H1 (cell line): ENCODE data around the gene SEC62. TPM values are rescaled to one million over a fixed set of nuclear protein-coding genes. Genes with fewer than 3 reads are reported as not detected.

ENCODE experiments used
- CTCF ChIA-PET: fragments of 300-600 bp; sonication (Branson Sonifier 250); formaldehyde crosslinking; loops from one replicate; lab custom pipeline; 2021; ENCODE audit not compliant: partially characterized antibody; lab: Charles Lee
- POLR2A ChIA-PET: fragments of 300-600 bp; sonication (Branson Sonifier 250); formaldehyde crosslinking; loops from one replicate; lab custom pipeline; 2021; ENCODE audit warnings: inconsistent platforms; ENCODE audit not compliant: partially characterized antibody; lab: Charles Lee
- DNase-seq, 2 experiments: peaks; one replicate each; pipeline versions ENCODE4 v3.0.0 to v3.0.0-alpha.2; 2010 to 2022; ENCODE audit warnings: low spot score in 2 of 2, low read depth in 1 of 2, mixed read lengths in 1 of 2
- FAIRE-seq: peaks from 2 replicates; lab custom pipeline; 2011; peaks lifted over from hg19 to GRCh38; lab: Jason Lieb, UNC
- H2AFZ ChIP-seq: 2 replicates; pipeline ENCODE4 v1.8.1; 2012; ENCODE audit warnings: low read length, inconsistent platforms
- H2AK5ac ChIP-seq: 2 replicates; pipeline ENCODE4 v1.6.1; 2013; ENCODE audit warnings: low read depth, low read length
- H2BK120ac ChIP-seq: replicated peaks from 2 replicates; pipeline ENCODE3; 2013; ENCODE audit warnings: low read depth, low read length, inconsistent platforms
- H2BK12ac ChIP-seq: 2 replicates; pipeline ENCODE4 v1.6.1; 2013; ENCODE audit warnings: low read depth, low read length
- H2BK15ac ChIP-seq: 2 replicates; pipeline ENCODE4 v1.6.1; 2013; ENCODE audit warnings: low read length
- H2BK20ac ChIP-seq: 2 replicates; pipeline ENCODE4 v1.6.1; 2013; ENCODE audit warnings: low read length
- H2BK5ac ChIP-seq: 2 replicates; pipeline ENCODE4 v1.6.1; 2013; ENCODE audit warnings: low read depth, low read length
- H3K14ac ChIP-seq: 2 replicates; pipeline ENCODE4 v1.6.1; 2013; ENCODE audit warnings: inconsistent platforms; ENCODE audit not compliant: insufficient read length
- H3K18ac ChIP-seq: 2 replicates; pipeline ENCODE4 v1.6.1; 2013; ENCODE audit warnings: low read length; ENCODE audit errors: extremely low read depth
- H3K23ac ChIP-seq: 2 replicates; pipeline ENCODE4 v1.6.1; 2013; ENCODE audit warnings: inconsistent platforms; ENCODE audit not compliant: insufficient read length
- H3K23me2 ChIP-seq: 2 replicates; pipeline ENCODE4 v1.6.1; 2013; ENCODE audit warnings: low read depth, low read length
- H3K27ac ChIP-seq: 2 replicates; pipeline ENCODE4 v1.6.1; 2011; ENCODE audit warnings: low read depth, low read length, inconsistent platforms
- H3K27me3 ChIP-seq, 4 experiments: replicated peaks in 1 of 4; 1 replicate in 1 of 4; 2 replicates in 3 of 4; pipeline versions ENCODE4 v1.6.1 to v1.8.1; 2011 to 2013; ENCODE audit warnings: low read length in 3 of 4, mild to moderate bottlenecking in 3 of 4, inconsistent platforms in 2 of 4, mixed read lengths in 2 of 4, moderate library complexity in 1 of 4; ENCODE audit not compliant: control insufficient read depth in 3 of 4, insufficient read depth in 3 of 4; ENCODE audit errors: extremely low read depth in 1 of 4
- H3K36me3 ChIP-seq, 4 experiments: 2 replicates each; pipeline versions ENCODE4 v1.6.1 to v1.8.1; 2011 to 2013; ENCODE audit warnings: mild to moderate bottlenecking in 4 of 4, low read length in 3 of 4, moderate library complexity in 2 of 4, control low read depth in 1 of 4, inconsistent platforms in 1 of 4; ENCODE audit not compliant: insufficient read depth in 4 of 4, control insufficient read depth in 2 of 4
- H3K4ac ChIP-seq: replicated peaks from 2 replicates; pipeline ENCODE3; 2013; ENCODE audit warnings: low read length, low read depth, mixed read lengths, inconsistent platforms; ENCODE audit not compliant: insufficient read length
- H3K4me1 ChIP-seq, 4 experiments: replicated peaks in 1 of 4; 1 replicate in 1 of 4; 2 replicates in 3 of 4; pipeline versions ENCODE4 v1.6.1 to v1.8.1; 2011 to 2013; ENCODE audit warnings: low read length in 3 of 4, inconsistent platforms in 2 of 4, mixed read lengths in 1 of 4; ENCODE audit not compliant: insufficient read depth in 4 of 4, control insufficient read depth in 3 of 4
- H3K4me2 ChIP-seq, 2 experiments: 2 replicates each; pipeline versions ENCODE4 v1.6.1 to v1.8.1; 2011 to 2013; ENCODE audit warnings: low read depth in 2 of 2, low read length in 2 of 2, control low read depth in 1 of 2, inconsistent platforms in 1 of 2, mild to moderate bottlenecking in 1 of 2; ENCODE audit not compliant: insufficient read depth in 1 of 2
- H3K4me3 ChIP-seq, 4 experiments: fragments of 200-600, 300-600 bp in 1 of 4; sonication (generic), shearing (Covaris generic), sonication (Bioruptor Twin) in 1 of 4; 2 replicates each; pipeline versions ENCODE4 v1.5.1 to v1.8.1; 2011 to 2016; ENCODE audit warnings: low read length in 4 of 4, low read depth in 3 of 4, control low read depth in 2 of 4, inconsistent platforms in 2 of 4, mild to moderate bottlenecking in 2 of 4, mixed read lengths in 1 of 4, moderate library complexity in 1 of 4; ENCODE audit not compliant: insufficient read depth in 2 of 4; ENCODE audit errors: extremely low read depth in 1 of 4
- H3K56ac ChIP-seq: replicated peaks from 2 replicates; pipeline ENCODE3; 2013; ENCODE audit warnings: low read depth, mild to moderate bottlenecking, mixed read lengths, low read length, inconsistent platforms; ENCODE audit not compliant: insufficient read length
- H3K79me1 ChIP-seq: 2 replicates; pipeline ENCODE4 v1.6.1; 2013; ENCODE audit warnings: low read depth, low read length, control low read depth
- H3K79me2 ChIP-seq, 2 experiments: 2 replicates each; pipeline versions ENCODE4 v1.6.1 to v1.8.1; 2012 to 2013; ENCODE audit warnings: low read length in 2 of 2, mild to moderate bottlenecking in 2 of 2, inconsistent platforms in 1 of 2; ENCODE audit not compliant: insufficient read depth in 2 of 2, control insufficient read depth in 1 of 2
- H3K9ac ChIP-seq, 4 experiments: replicated peaks in 1 of 4; 1 replicate in 1 of 4; 2 replicates in 3 of 4; pipeline versions ENCODE4 v1.6.1 to v1.8.1; 2011 to 2013; ENCODE audit warnings: low read depth in 3 of 4, low read length in 3 of 4, control low read depth in 2 of 4, mild to moderate bottlenecking in 2 of 4, moderate library complexity in 2 of 4, inconsistent platforms in 1 of 4; ENCODE audit errors: extremely low read depth in 1 of 4
- H3K9me3 ChIP-seq, 2 experiments: 2 replicates each; pipeline versions ENCODE4 v1.6.1 to v1.8.1; 2012 to 2013; ENCODE audit warnings: mild to moderate bottlenecking in 2 of 2, moderate library complexity in 2 of 2, control low read depth in 1 of 2, inconsistent platforms in 1 of 2, low read depth in 1 of 2, low read length in 1 of 2, mixed read lengths in 1 of 2; ENCODE audit not compliant: insufficient read depth in 2 of 2
- H4K20me1 ChIP-seq, 2 experiments: replicated peaks in 1 of 2; 2 replicates each; pipeline versions ENCODE3 to v1.8.1; 2011 to 2013; ENCODE audit warnings: inconsistent platforms in 2 of 2, low read length in 2 of 2, mild to moderate bottlenecking in 1 of 2; ENCODE audit not compliant: insufficient read depth in 2 of 2, control insufficient read depth in 1 of 2
- H4K5ac ChIP-seq: 2 replicates; pipeline ENCODE4 v1.6.1; 2013; ENCODE audit warnings: low read length, low read depth, mixed read lengths, inconsistent platforms; ENCODE audit not compliant: insufficient read length
- H4K8ac ChIP-seq: 2 replicates; pipeline ENCODE4 v1.8.0; 2013; ENCODE audit warnings: mild to moderate bottlenecking, moderate library complexity, low read length, inconsistent platforms; ENCODE audit not compliant: insufficient read depth; ENCODE audit errors: extremely low read depth
- H4K91ac ChIP-seq: replicated peaks from 2 replicates; pipeline ENCODE3; 2013; ENCODE audit warnings: low read length, mixed read lengths, inconsistent platforms; ENCODE audit not compliant: insufficient read length
- ATF3 ChIP-seq: IDR thresholded peaks from 2 replicates; pipeline ENCODE4 v1.6.1; 2011; ENCODE audit warnings: low read depth, mild to moderate bottlenecking, low read length; ENCODE audit not compliant: insufficient read depth
- CEBPB ChIP-seq: IDR thresholded peaks from 2 replicates; pipeline ENCODE4 v1.6.1; 2012; ENCODE audit warnings: low read depth, low read length
- CHD1 ChIP-seq: IDR thresholded peaks from 2 replicates; pipeline ENCODE4 v1.6.1; 2012; ENCODE audit warnings: low read depth, low read length, improper control_type of control experiment
- FOSL1 ChIP-seq: IDR thresholded peaks from 2 replicates; pipeline ENCODE4 v1.6.1; 2011; ENCODE audit warnings: mild to moderate bottlenecking, low read depth, low read length, moderate library complexity; ENCODE audit not compliant: insufficient read depth
- JUN ChIP-seq: IDR thresholded peaks from 2 replicates; pipeline ENCODE4 v1.6.1; 2011; ENCODE audit warnings: low read depth, mild to moderate bottlenecking, improper control_type of control experiment, low read length
- JUND ChIP-seq: IDR thresholded peaks from 2 replicates; pipeline ENCODE4 v1.6.1; 2011; ENCODE audit warnings: mild to moderate bottlenecking, improper control_type of control experiment, low read length
- KDM5A ChIP-seq: fragments of 200-600 bp; IDR thresholded peaks from 2 replicates; pipeline ENCODE4 v1.7.1; 2012; ENCODE audit warnings: mild to moderate bottlenecking, low read length, inconsistent platforms, mixed read lengths
- NANOG ChIP-seq: IDR thresholded peaks from 2 replicates; pipeline ENCODE4 v1.6.1; 2011; ENCODE audit warnings: low read length, low read depth, mild to moderate bottlenecking, inconsistent platforms; ENCODE audit not compliant: insufficient read depth, poor library complexity, severe bottlenecking
- TAF7 ChIP-seq: optimal IDR thresholded peaks from 2 replicates; pipeline ENCODE3; 2011; ENCODE audit warnings: low read depth, mild to moderate bottlenecking, inconsistent platforms, low read length, moderate library complexity, borderline replicate concordance
- TEAD4 ChIP-seq: IDR thresholded peaks from 2 replicates; pipeline ENCODE4 v1.6.1; 2012; ENCODE audit warnings: low read depth, low read length, inconsistent platforms, mixed read lengths
- WGBS, 2 experiments: shearing (Covaris generic) in 1 of 2; methylation state at CpG; one replicate each; pipeline versions ENCODE4 v1.1.6 to v1.1.7; 2013 to 2015; ENCODE audit warnings: low lambda C conversion rate in 2 of 2, mixed read lengths in 2 of 2, inconsistent platforms in 1 of 2, low coverage in 1 of 2, missing lambda C conversion rate in 1 of 2; ENCODE audit not compliant: insufficient replicate concordance in 2 of 2, insufficient coverage in 1 of 2, insufficient read length in 1 of 2; ENCODE audit errors: extremely low coverage in 1 of 2, missing lambda C conversion rate in 1 of 2; 5-methylcytosine and 5-hydroxymethylcytosine counted together
- polyA plus RNA-seq, 7 experiments: library from polyadenylated mRNA; depleted of rRNA in 3 of 7; stranded (reverse) in 5 of 7; unstranded in 2 of 7; fragments of >200 nt in 5 of 7; fragments of 200-250 nt in 2 of 7; gene quantifications; 1 replicate in 5 of 7; 2 replicates in 1 of 7; 4 replicates in 1 of 7; pipeline versions ENCODE4 v1.2.1 to v1.2.3, GENCODE V29; 2011 to 2013; ENCODE audit warnings: missing spikeins in 2 of 7, mixed read lengths in 2 of 7
- total RNA-seq: library from RNA; stranded (reverse); fragmentation: NEBNext Ultra II Directional; extraction: Animal tissue kit (Norgen Biotek cat#: 25700); gene quantifications from 2 replicates; pipeline ENCODE4 v1.2.1, GENCODE V29; 2021

SEC62 gene
- total and polyA plus RNA-seq, 2 of the 8 experiments (the other 6 are each of a cell fraction or from before 2014, with no cell fraction given) = 67.8 to 113 TPM

- Histone ChIP-seq H3K27me3 (no peaks in the 10 kb centered on the region), H2AFZ (no peak overlapping the region), H3K4me3 (no peak overlapping the region), H4K8ac (no peak overlapping the region), H4K20me1 (no peaks in the 10 kb centered on the region), H3K14ac (no peak overlapping the region), H4K91ac (no peak overlapping the region), H3K23me2 (no peaks in the 10 kb centered on the region), H3K56ac (no peak overlapping the region), H2BK15ac (no peak overlapping the region), H2BK5ac (no peak overlapping the region), H3K27ac (no peak overlapping the region), H3K36me3 (no peaks in the 10 kb centered on the region), H3K4me1 (no peaks in the 10 kb centered on the region), H2BK20ac (no peak overlapping the region), H2AK5ac (no peak overlapping the region), H3K79me2 (no peaks in the 10 kb centered on the region), H3K23ac (no peak overlapping the region), H3K9me3 (no peaks in the 10 kb centered on the region), H3K4me2 (no peak overlapping the region), H3K9ac (no peak overlapping the region), H2BK12ac (no peak overlapping the region), H3K4ac (no peak overlapping the region), H3K79me1 (no peaks in the 10 kb centered on the region), H3K18ac (no peak overlapping the region), H2BK120ac (no peak overlapping the region), H4K5ac (no peak overlapping the region)
- ChIA-PET POLR2A (no interaction called here), CTCF (no interaction called here)
- 97% methylated on average over 4 of the region's 4 CpGs; no CpG with 5 or more reads in 1 of the 2 experiments for WGBS, 2 experiments
- DNase-seq = no peak
- FAIRE-seq = no peak
- TF ChIP-seq TEAD4 (no peak), CEBPB (no peak), CHD1 (no peak), JUN (no peak), KDM5A (no peak), NANOG (no peak), TAF7 (no peak), FOSL1 (no peak), ATF3 (no peak), JUND (no peak)
Measured at GRCh38 chr3:170024581-170024980, 58.0 kb downstream of the SEC62 start.
